ENCODE data around the gene NMNAT3.

Gene NMNAT3

GRCh38 chr3:139537361-139537760, 140.4 kb downstream of the NMNAT3 start:
- Histone ChIP-seq H3K79me2 (peaks cover 5% of the 10 kb centered on the region), H3K9ac (no peak overlapping the region), H3K4me1 (peaks cover 44% of the 10 kb centered on the region), H3K9me3 (ENCODE audit: control insufficient read depth, low read length) (no peaks in the 10 kb centered on the region), H3K36me3 (ENCODE audit: control insufficient read depth, insufficient read depth, low read length) (no peaks in the 10 kb centered on the region), H3K27ac (no peak overlapping the region), H3K4me3 (ENCODE audit: low read depth, low read length) (no peak overlapping the region), H3K4me2 (ENCODE audit: low read length) (no peak overlapping the region), H3K27me3 (ENCODE audit: control insufficient read depth, insufficient read depth, low read length) (no peaks in the 10 kb centered on the region), H2AFZ (no peak overlapping the region)
- TF ChIP-seq, protein P1, sequence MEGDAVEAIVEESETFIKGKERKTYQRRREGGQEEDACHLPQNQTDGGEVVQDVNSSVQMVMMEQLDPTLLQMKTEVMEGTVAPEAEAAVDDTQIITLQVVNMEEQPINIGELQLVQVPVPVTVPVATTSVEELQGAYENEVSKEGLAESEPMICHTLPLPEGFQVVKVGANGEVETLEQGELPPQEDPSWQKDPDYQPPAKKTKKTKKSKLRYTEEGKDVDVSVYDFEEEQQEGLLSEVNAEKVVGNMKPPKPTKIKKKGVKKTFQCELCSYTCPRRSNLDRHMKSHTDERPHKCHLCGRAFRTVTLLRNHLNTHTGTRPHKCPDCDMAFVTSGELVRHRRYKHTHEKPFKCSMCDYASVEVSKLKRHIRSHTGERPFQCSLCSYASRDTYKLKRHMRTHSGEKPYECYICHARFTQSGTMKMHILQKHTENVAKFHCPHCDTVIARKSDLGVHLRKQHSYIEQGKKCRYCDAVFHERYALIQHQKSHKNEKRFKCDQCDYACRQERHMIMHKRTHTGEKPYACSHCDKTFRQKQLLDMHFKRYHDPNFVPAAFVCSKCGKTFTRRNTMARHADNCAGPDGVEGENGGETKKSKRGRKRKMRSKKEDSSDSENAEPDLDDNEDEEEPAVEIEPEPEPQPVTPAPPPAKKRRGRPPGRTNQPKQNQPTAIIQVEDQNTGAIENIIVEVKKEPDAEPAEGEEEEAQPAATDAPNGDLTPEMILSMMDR (IDR thresholded peaks at IDR 0.05): no peak

GRCh38 chr3:139534992-139535879, 142.5 kb downstream of the NMNAT3 start:
- no peaks in the 10 kb centered on the region for H3K27me3 ChIP-seq (ENCODE audit: control insufficient read depth, insufficient read depth, low read length)
- TF ChIP-seq, protein P1 (IDR thresholded peaks at IDR 0.05): no peak
- peaks cover 3% of the 10 kb centered on the region for H3K79me2 ChIP-seq
- H3K27ac ChIP-seq: peak overlapping the region; percentile 99
- peak overlapping the region; percentile 55 for H3K4me2 ChIP-seq (ENCODE audit: low read length)
- peak overlapping the region; percentile 86 for H2AFZ ChIP-seq
- no peaks in the 10 kb centered on the region for H3K9me3 ChIP-seq (ENCODE audit: control insufficient read depth, low read length)
- H3K4me3 ChIP-seq (ENCODE audit: low read depth, low read length): peak overlapping the region; percentile 32
- H3K9ac ChIP-seq: no peak overlapping the region
- H3K36me3 ChIP-seq (ENCODE audit: control insufficient read depth, insufficient read depth, low read length): no peaks in the 10 kb centered on the region
- H3K4me1 ChIP-seq: peaks cover 34% of the 10 kb centered on the region

- H3K9ac ChIP-seq: no peak overlapping the region
- H3K4me2 ChIP-seq (ENCODE audit: low read length): peak overlapping the region; percentile 55
- peaks cover 3% of the 10 kb centered on the region for H3K79me2 ChIP-seq
- peak overlapping the region; percentile 86 for H2AFZ ChIP-seq
- TF ChIP-seq, protein P1 (IDR thresholded peaks at IDR 0.05): no peak
- H3K9me3 ChIP-seq (ENCODE audit: control insufficient read depth, low read length): no peaks in the 10 kb centered on the region
- H3K27me3 ChIP-seq (ENCODE audit: control insufficient read depth, insufficient read depth, low read length): no peaks in the 10 kb centered on the region
- H3K27ac ChIP-seq: peak overlapping the region; percentile 99
- peaks cover 34% of the 10 kb centered on the region for H3K4me1 ChIP-seq
- no peaks in the 10 kb centered on the region for H3K36me3 ChIP-seq (ENCODE audit: control insufficient read depth, insufficient read depth, low read length)
- H3K4me3 ChIP-seq (ENCODE audit: low read depth, low read length): peak overlapping the region; percentile 32
Measured at GRCh38 chr3:139534455-139534812, 143.3 kb downstream of the NMNAT3 start.

DNA sequence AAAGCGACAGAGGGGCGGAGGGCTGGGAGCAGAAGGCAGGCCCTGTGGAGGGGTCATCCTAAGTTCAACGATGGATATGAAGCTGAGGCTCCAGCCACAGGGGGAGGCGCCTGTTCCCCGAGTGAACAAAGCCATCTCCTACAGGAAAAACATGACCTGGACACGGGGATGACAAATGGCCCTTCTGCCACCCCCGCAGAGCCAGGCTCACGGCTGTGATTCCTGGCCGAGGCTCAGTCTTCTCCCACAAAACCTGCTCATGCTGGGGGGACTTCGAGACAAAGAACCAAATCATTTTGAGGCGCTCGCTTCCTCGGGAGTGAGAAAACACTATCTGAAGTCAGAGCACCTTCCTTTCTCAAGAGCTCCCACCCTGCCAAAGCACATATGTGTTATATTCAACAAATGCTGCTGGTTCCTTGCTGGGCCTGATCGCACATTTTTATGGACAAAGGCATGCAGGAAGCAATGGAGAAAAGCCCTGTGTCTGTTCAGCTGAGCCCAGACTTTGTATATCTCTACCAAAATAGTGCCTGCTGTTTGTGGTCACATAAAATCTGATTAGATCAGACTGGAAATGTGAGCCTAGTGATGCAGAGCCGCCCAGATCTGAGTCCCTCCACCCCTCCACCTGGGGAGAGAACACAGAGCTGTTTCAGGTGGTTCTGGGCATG, 143.9 kb downstream of the NMNAT3 start:
- peak overlapping the region; percentile 21 for H3K4me2 ChIP-seq (ENCODE audit: low read length)
- peaks cover 34% of the 10 kb centered on the region for H3K4me1 ChIP-seq
- H3K4me3 ChIP-seq (ENCODE audit: low read depth, low read length): no peak overlapping the region
- peaks cover 6% of the 10 kb centered on the region for H3K79me2 ChIP-seq
- no peak overlapping the region for H3K9ac ChIP-seq
- peak overlapping the region; percentile 86 for H2AFZ ChIP-seq
- TF ChIP-seq, protein P1 (IDR thresholded peaks at IDR 0.05): no peak
- peak overlapping the region; percentile 99 for H3K27ac ChIP-seq
- H3K9me3 ChIP-seq (ENCODE audit: control insufficient read depth, low read length): no peaks in the 10 kb centered on the region
- H3K36me3 ChIP-seq (ENCODE audit: control insufficient read depth, insufficient read depth, low read length): no peaks in the 10 kb centered on the region
- no peaks in the 10 kb centered on the region for H3K27me3 ChIP-seq (ENCODE audit: control insufficient read depth, insufficient read depth, low read length)
